A549 (cell line): ENCODE measurements around the gene ZNF618.

Source experiments
- KDM1A ChIP-seq: fragments of 200-600 bp; sonication (generic); IDR thresholded peaks from 2 replicates; pipeline ENCODE4 v1.6.1; 2016; ENCODE audit warnings: low read depth, mild to moderate bottlenecking
- NPAS2 ChIP-seq: fragments of 250-450 bp; sonication (Bioruptor Pico); IDR thresholded peaks from 2 replicates; pipeline ENCODE4 v1.8.0; 2022; ENCODE audit warnings: mild to moderate bottlenecking, moderate library complexity, borderline replicate concordance
- RAD21 ChIP-seq, 2 experiments: fragments of >200 bp in 1 of 2; sonication (Bioruptor Twin) in 1 of 2; formaldehyde crosslinking in 1 of 2; IDR thresholded peaks in 1 of 2; conservative IDR thresholded peaks in 1 of 2; 2 replicates in 1 of 2; 3 replicates in 1 of 2; pipeline ENCODE4 v1.6.1; 2012 to 2018; ENCODE audit warnings: inconsistent platforms in 1 of 2

DNA sequence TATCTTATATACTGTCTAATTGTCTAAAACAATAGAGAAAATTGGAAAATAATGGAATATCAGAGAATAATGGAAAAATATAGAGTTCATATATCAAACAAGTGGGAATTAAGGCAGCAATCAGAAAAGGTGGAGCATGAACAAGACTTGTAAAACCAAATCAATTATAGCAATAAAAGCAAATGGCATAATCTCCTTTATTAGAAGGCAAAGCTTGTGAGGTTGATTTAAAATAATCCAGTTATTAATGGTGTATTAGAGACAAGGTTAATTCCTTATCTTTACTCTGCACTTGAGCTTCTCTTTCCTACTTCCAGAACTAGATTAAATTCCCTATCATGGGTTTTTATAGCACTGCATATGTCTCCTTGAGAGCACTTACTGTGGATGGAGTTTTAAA, 137.9 kb downstream of the ZNF618 start:
- no peak for TF ChIP-seq NPAS2 (CRISPR knock-in tag)
- no peak for TF ChIP-seq RAD21 (conservative IDR thresholded peaks at IDR 0.05 in 1 of 2, IDR thresholded peaks at IDR 0.05 in 1 of 2)
- TF ChIP-seq KDM1A: no peak
